DMS79 (cell line): ENCODE results near the gene PGBD5.

ENCODE experiments used
- DNase-seq: peaks from one replicate; lab custom pipeline; 2025; lab: John Stamatoyannopoulos, UW

PGBD5 gene

DNA sequence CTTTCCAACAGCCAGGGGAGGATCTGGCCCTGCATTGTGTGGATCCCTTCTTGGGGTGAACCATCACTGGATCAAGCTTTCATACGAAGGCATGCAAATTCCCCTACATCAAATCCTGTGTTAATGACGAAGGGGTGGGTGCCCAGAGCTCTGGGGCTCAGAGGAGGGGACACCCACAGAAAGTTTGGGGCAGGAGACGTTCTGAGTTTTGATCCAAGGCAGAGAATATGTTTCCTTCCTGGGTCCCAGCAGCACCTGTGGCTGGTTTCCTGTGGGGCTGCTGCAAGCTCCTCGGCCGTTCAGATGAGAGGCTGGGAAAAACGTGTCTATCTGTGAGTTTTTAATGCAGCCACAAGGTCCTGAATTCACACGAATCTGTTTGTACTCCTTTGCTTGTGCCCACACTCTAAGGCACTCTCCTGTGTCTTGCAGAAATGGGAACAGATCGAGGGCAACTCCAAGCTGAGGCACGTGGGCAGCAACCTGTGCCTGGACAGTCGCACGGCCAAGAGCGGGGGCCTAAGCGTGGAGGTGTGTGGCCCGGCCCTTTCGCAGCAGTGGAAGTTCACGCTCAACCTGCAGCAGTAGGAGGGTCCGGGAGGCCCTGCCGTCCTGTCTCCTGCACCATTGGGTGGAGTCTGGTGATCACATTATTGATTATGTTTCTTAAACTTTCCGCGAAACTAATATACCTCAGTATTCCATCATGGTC, 147.1 kb downstream of the PGBD5 start:
- DNase-seq, result no peak

DNA sequence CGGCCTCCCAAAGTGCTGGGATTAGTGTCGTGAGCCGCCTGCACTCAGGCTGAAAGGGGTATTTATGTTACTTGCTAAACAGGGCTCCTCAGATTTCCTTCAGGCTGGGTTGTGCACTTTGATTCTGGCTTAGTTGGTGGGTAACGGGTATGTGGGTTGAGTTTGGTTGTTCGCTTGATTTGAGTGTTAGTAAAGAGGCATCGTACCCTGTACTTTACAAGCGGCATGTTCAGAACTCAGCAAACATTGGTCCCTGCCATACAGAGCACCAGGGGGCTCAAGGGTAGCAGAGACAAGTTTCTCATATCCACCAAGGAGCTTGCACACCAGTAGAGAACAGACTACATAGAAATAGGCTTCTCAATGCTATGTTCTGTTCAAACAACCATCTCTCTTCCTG, 147.8 kb downstream of the PGBD5 start:
- DNase-seq, result no peak

DNA sequence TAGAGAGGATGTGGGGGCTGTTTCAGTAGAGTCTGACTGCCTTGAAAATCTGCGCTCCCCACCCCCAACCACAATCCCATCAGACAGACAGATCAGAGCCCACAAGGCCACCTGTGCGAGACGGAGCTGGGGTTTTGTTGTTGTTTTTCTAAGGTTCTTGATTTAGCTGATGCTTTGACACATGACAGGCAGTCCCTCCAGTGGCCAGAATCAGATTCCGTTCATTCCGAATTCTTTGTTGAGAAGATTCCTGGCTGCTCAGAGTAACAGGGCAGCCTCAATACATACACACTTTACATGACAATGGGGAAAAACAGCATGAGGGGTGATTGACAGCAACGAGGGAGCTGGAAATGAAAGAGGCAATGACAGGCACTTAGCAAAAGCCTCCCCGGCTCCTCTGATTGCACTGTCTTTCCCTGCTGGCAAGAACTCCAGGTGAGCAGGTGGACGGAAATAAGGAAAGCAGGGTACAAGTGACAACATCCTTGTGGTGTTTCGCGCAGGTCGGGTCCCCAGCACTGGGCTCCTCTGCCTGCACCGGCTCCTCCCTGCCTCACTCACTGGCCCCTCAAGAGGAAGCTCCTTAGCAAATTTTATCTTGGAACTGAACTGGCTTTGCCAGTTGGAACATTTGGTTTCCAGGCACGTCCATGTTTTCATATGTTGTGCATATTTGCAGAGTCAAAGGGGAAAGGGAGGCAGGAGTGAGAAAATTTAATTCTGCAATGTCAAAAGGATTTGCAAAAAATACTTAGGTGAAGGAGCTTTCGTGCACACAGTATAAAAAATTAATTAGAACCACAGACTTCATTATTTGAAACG, 148.7 kb downstream of the PGBD5 start:
- no peak for DNase-seq

DNA sequence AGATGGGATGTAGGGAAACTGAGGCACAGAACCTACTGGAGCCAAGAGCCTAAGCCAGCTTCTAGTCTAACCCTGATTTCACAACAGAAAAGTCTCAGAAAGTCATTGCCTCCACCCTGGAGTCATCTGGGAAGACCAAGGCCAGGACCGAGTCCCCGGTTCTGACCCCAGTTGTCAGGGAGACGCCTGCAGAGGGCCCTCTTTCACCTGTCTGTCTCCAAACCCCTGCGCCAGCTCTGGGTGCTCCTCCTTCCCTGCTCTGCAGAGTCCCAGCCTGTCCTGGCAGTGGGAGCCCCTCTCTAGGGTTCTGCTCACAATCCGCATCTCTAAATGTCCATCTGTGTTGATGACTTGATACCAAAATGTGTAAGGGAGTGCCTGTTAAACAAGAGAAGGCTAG, 149.7 kb downstream of the PGBD5 start:
- no peak for DNase-seq

DNA sequence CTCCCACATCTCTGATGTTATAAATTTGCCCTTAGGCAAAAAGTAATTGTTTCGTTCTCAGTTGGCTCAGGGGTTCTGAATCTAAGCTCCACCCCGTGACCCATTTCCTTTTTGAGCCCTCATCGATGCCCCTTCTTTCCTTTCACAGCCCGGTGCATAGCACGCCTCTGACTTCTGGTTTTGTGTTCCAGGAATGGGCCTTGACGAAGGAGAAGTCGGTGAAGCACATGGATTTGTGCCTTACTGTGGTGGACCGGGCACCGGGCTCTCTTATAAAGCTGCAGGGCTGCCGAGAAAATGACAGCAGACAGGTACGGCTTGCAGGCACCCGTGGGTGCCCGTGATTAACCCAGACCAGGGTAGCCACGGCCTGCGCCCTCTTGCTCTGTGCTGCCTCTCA, 151.9 kb downstream of the PGBD5 start:
- DNase-seq, result no peak

DNA sequence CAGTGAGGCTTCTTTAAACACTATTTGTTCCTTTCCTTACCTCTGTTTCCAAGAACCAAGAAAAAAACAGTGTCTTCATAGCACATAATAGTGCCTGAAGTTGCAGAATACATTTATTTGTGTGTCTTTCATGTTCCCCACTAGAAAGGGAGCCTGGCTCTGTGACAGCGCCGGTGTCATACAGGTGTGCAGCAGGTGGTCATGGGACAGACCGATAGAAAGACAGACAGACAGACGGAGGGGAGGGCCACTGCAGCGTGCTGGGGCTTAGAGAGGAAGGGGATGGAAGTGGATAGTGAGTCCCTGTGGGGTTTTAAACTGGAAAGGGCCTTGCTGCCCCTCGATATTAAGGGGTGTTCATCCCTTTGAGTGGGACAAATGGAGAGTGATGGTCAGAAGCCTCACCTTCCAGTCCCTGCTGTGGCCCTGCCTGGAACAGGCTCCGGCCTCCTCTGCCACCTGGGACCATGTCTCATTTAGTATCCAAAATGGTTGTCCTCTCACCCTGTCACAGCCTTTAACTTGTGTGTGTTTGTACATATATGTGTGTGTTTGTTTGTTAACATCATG, 152.9 kb downstream of the PGBD5 start:
- DNase-seq, result no peak

DNA sequence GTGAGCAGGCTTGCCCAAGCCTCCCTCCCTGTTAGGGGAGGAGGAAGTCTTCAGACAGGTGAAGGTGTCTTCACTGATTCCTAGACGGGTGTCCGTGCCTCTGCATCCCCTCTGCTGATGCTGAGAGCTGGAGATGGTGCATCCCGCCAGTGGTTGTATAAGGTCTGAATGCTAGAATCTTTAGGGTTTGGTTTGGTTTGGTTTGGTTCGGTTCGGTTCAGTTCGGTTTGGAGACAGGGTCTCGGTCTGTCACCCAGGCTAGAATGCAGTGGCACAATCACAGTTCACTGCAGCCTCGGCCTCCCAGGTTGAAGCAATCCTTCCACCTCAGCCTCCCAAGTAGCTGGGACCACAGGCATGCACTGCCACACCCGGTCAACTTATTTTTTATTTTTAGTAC, 153.6 kb downstream of the PGBD5 start:
- no peak for DNase-seq

DNA sequence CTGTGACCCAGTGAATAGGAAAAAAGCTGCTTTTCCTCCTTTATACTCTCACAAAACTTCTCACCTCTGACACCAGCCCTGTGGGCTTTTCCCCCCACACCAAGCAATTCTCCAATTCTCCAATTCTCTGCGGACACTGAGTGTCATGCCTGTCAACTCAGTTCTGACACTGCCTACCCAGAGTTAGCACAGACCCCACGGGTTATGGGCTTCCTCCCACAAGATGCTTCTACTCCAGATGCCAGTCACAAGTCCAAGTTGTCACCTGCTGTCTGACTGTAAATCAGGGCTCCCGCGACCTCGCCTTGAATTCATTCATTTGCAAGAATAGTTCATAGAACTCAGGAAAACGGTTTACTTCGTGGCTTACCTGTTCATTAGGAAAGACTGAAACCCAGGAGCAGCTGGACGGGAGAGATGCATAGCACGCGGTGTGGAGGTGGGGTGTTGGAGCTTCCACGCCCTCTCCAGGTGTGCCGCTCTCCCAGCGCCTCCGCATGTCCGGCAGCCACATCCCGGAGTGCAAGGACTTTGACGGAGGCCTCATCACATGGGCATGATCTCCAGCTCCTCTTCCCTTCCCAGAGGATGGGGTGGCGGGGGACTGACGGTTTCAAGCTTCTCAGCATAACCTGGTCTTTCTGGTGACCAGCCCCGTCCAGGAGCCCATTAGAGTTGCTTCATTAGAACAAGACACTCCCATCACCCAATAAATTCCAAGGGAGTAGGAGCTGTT, 154.7 kb downstream of the PGBD5 start:
- no peak for DNase-seq

DNA sequence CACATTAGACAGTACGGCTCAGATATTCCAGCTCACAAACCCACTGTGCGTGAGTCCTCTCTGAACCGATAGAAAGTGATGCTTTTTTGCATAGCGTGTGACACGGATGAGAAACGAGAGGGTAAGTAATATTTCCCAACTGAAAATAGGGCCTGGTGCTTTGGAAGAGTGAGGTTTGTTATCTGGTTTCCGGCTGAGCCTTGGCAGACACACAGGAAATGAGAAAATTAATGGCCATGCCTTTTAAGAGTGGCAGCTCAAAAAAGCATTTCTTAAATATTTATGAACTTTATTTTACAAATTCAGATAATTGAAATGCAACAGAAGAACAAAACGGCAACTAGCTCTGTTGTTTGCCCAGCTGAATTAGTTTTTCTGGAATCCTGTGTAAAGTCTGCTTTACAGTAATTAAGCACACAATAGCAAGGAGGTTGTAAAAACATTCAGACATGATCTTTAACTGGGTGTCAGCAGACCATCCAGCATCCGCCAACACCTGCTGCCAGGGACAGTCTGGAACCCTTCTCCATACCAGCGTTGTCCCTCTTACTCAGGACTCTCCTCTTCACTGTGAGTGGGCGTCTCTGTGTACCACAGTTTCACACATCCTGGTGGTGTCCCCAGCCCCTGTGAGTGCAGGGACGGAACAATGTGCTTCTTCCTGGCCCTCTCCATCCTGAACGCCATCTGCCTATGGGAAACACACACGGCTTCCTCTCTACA, 155.4 kb downstream of the PGBD5 start:
- no peak for DNase-seq

DNA sequence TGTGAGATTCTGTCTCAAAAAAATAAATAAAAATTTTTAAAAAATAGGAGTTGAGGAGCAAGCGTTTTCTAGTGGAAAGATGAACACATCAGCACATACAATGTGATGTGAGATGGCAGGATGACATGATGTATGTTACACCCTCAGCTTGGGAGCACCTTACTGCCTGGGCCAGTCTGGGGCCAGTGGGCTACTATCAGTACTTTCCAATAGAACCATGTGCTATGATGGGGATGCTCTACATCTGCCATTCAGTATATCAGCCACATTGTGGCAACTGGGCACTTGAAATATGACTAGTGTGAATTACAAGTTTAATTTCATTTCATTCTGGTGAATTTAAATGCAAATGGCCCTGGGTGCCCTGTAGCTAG, 156.0 kb downstream of the PGBD5 start:
- DNase-seq, result no peak

DNA sequence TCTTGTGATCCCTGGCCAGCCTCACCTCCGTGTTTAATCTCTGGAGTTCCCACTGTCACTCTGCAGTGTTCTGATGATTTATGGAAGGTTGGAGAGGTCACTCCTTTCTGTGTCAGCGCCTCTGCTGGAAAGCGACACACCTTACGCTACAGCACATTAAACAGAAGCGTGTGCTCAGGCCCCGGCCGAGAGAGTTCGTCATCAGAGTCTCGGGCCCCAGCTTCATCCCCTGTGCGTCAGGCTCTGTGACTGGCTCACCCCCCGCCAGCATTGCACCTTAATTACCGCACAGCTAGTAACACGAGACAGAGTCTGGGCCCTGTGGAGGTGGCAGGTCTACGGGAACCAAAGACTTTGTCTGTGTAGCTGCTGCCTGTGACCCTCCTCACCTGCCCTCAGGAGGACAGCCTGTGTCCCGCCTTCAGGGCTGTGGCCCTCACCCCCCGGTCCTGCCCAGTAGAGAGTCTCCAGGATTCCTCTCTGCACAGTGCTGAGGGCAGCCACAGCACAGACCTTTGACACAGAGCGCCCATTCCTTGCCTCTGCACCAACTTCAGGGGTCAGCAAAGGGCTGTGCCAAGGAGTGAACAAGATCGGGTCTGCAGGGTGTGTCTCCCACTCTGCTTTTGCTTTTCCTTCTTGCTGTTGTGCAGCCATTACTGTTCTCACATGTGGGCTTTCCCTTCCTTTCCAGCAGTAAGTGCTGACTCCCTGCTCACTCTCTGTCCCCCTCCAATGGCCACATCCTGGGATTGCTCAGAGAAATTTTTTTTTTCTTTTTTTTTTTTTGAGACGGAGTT, 157.6 kb downstream of the PGBD5 start:
- DNase-seq, result no peak

DNA sequence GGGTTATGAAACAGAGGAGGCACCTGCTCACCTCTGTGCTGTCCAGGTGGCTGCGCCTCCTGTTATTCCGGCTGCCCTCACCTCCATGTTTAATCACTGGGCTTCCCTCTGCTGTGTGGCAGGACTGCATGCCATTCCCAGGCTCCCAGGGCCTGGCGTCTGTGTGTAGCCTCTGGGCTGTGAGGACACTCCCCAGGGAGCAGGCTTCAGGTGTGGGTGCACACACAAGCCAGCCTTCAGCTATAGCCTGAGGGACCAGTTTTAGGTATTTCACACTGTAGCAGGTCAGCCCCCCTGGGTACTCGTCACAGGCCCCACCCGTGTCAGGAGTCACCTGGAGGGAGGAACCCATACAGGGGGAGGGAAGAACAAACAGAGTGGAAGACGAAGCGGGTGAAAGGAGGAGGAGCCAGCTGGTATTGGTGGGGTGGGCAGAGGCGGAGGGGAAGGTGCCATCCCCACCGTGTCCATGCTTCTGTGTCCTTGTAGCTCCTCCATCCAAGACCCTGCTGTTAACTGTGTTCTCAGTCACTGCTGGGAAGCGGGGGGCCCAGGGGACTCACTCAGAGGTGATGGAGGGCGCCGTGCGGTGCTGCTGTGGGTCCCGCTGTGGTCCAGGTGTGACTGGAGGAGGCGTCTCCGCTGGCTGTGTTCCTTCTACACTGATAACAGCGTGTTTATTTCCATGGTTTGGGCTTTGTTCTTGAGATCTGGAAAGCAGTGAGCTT, 158.6 kb downstream of the PGBD5 start:
- no peak for DNase-seq

DNA sequence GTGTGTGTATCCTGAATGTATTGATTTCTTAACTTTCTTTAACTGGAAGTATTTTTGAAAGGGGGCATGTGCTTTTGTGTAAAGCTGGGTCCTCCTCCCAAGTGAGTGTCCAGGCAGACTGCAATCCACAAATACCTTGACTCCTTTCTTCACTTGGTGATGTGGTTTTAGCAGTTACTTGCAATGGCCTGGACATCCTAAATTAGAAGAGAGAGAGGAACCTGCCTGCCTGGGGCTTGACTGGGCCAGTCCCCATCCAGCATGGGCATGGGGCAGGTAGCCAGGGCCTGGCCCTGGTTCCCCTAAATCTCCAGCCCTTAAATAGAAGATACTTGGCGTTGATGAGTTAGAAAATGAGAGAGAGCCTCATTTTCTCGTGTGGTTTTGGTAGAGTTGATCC, 159.7 kb downstream of the PGBD5 start:
- DNase-seq, result no peak

DNA sequence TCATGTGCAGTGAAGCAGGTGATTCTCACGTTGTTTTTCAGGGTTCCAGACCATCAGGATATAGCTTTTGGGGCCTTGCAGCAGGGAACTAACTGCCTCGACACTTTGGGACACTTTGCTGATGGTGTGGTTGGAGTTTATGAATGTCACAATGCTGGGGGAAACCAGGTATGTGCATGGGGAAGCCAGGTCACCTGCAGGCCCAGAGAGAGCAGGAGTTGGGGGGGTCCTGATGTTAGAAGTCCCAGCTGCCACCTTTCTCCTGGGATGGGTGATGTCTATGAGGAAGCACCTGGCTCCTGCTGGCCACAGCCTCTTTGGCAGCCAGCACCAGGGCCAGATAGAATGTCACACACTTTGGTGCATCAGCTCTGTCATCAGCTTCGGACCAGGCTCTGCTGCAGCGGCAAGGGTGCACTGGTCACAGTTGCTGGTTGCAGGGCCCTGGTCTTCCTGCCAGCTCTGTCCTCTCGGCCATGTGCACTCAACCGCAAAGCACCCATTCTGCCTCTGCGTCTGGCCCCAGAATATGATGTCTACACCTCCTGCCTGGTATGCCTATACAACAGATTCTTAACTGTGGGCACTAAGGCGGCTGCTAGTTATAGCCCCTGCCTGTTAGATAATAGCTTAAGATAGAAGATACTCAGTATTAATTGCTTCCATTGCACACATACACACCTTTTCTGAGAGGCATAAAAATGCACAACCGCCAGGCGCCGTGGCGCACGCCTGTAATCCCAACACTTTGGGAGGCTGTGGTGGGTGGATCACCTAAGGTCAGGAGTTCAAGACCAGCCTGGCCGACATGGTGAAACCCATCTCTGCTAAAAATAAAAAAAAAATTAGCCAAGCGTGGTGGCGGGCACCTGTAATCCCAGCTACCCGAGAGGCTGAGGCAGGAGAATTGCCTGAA, 160.7 kb downstream of the PGBD5 start:
- DNase-seq, result no peak
